Stimulated activated CD4-positive, alpha-beta T cell treated with anti-CD3 and anti-CD28 coated beads, Interleukin-2, amount 100 ng/mL, for 48 hours (primary cell): ENCODE measurements around the gene TNFAIP8L2.

ENCODE experiments used
- DNase-seq, 2 donors: peaks; one replicate each; pipeline ENCODE4 v3.0.0-alpha.2; 2020

Gene TNFAIP8L2

GRCh38 chr1:151156515-151156819 lies at the start of gene TNFAIP8L2:
Gene TNFAIP8L2 (plus strand): TSS chr1:151156649. CDS start chr1:151158698, 2,049 bp downstream.
- DNase-seq: peak; percentile 66 to 79

- no peak for DNase-seq
Observed at GRCh38 chr1:151106894-151107293, 49.6 kb upstream of the TNFAIP8L2 start.

GRCh38 chr1:151108331-151108730 lies 48.1 kb upstream of the TNFAIP8L2 start:
- DNase-seq: no peak

- no peak for DNase-seq
Observed at GRCh38 chr1:151113877-151114276, 42.6 kb upstream of the TNFAIP8L2 start.

GRCh38 chr1:151124763-151125403 lies 31.6 kb upstream of the TNFAIP8L2 start:
- no peak for DNase-seq

GRCh38 chr1:151128800-151129199 lies 27.6 kb upstream of the TNFAIP8L2 start:
- DNase-seq: no peak

- peak; percentile 63 to 72 for DNase-seq
Observed at GRCh38 chr1:151130987-151131586, 25.4 kb upstream of the TNFAIP8L2 start.

- DNase-seq: no peak
Observed at GRCh38 chr1:151131701-151132334, 24.6 kb upstream of the TNFAIP8L2 start.

GRCh38 chr1:151132335-151133017 lies 24.0 kb upstream of the TNFAIP8L2 start:
- no peak for DNase-seq

- DNase-seq: no peak
Observed at GRCh38 chr1:151133018-151133806, 23.2 kb upstream of the TNFAIP8L2 start.

- no peak for DNase-seq
Observed at GRCh38 chr1:151134396-151134795, 22.1 kb upstream of the TNFAIP8L2 start.

GRCh38 chr1:151134991-151135390 lies 21.5 kb upstream of the TNFAIP8L2 start:
- DNase-seq: no peak

- DNase-seq: no peak
Observed at GRCh38 chr1:151135433-151136385, 20.7 kb upstream of the TNFAIP8L2 start.

- DNase-seq: no peak
Observed at GRCh38 chr1:151137789-151138188, 18.7 kb upstream of the TNFAIP8L2 start.

- no peak for DNase-seq
Observed at GRCh38 chr1:151142411-151143056, 13.9 kb upstream of the TNFAIP8L2 start.

- no peak for DNase-seq
Observed at GRCh38 chr1:151143057-151143435, 13.4 kb upstream of the TNFAIP8L2 start.

- no peak for DNase-seq
Observed at GRCh38 chr1:151143986-151144385, 12.5 kb upstream of the TNFAIP8L2 start.

- DNase-seq: no peak
Observed at GRCh38 chr1:151144474-151145303, 11.8 kb upstream of the TNFAIP8L2 start.

GRCh38 chr1:151145304-151146071 lies 11.0 kb upstream of the TNFAIP8L2 start:
- no peak for DNase-seq

GRCh38 chr1:151146072-151146411 lies 10.4 kb upstream of the TNFAIP8L2 start:
- no peak for DNase-seq
